Naive thymus-derived CD8-positive, alpha-beta T cell (primary cell): ENCODE data around the gene KAT2B. TPM values are rescaled to one million over a fixed set of nuclear protein-coding genes. Genes with fewer than 3 reads are reported as not detected.

Experiments used
- ATAC-seq, 2 donors: fragments of 150-1000 bp; cut with Tn5 transposase in 1 of 2; sonication (Bioruptor Pico), chemical (Tn5 transposase) in 1 of 2; 1 replicate in 1 of 2; 2 replicates in 1 of 2; pipeline ENCODE4 v1.10.0; 2021; ENCODE audit warnings: mild to moderate bottlenecking in 2 of 2, moderate library complexity in 2 of 2
- POLR2A ChIA-PET: fragments of 350-600 bp; sonication (Branson Sonifier 250); formaldehyde crosslinking; loops from one replicate; lab custom pipeline; 2021; ENCODE audit warnings: antibody characterized with exemption; lab: Charles Lee
- DNase-seq, 10 donors: peaks; one replicate each; pipeline versions ENCODE4 v3.0.0 to v3.0.0-alpha.2; 2020 to 2022
- H3K27ac Mint-ChIP-seq, 10 donors: one replicate each; pipeline ENCODE4 v1.8.0; 2020 to 2022; ENCODE audit warnings: mild to moderate bottlenecking in 10 of 10, mixed read lengths in 10 of 10, moderate library complexity in 4 of 10, inconsistent platforms in 1 of 10
- H3K27me3 Mint-ChIP-seq, 5 donors: one replicate each; pipeline ENCODE4 v1.8.0; 2021 to 2022; ENCODE audit warnings: mixed read lengths in 5 of 5
- H3K36me3 Mint-ChIP-seq, 3 donors: one replicate each; pipeline ENCODE4 v1.8.0; 2020 to 2022; ENCODE audit warnings: mixed read lengths in 3 of 3, mild to moderate bottlenecking in 2 of 3, inconsistent platforms in 1 of 3
- H3K4me1 Mint-ChIP-seq, 4 donors: one replicate each; pipeline ENCODE4 v1.8.0; 2021 to 2022; ENCODE audit warnings: mixed read lengths in 4 of 4
- H3K4me3 Mint-ChIP-seq, 10 donors: one replicate each; pipeline ENCODE4 v1.8.0; 2020 to 2022; ENCODE audit warnings: mild to moderate bottlenecking in 10 of 10, mixed read lengths in 10 of 10, moderate library complexity in 6 of 10, inconsistent platforms in 1 of 10
- H3K9me3 Mint-ChIP-seq, 9 donors: one replicate each; pipeline ENCODE4 v1.8.0; 2020 to 2022; ENCODE audit warnings: mixed read lengths in 9 of 9, mild to moderate bottlenecking in 3 of 9, inconsistent platforms in 1 of 9, moderate library complexity in 1 of 9
- polyA plus RNA-seq, 3 donors: library from polyadenylated mRNA; unstranded; fragments of 300-500 nt; fragmentation: Illumina TruSeq; gene quantifications; one replicate each; pipeline ENCODE4 v1.2.3, GENCODE V29; 2021
- total RNA-seq, 8 experiments: library from RNA in 2 of 8; stranded (reverse) in 2 of 8; gene quantifications; one replicate each; pipeline ENCODE4 v1.2.3 and lab custom pipeline; 2021 to 2026

The KAT2B gene
- total and polyA plus RNA-seq, 5 experiments from 2014 or later: 2.9 to 60.2 (median 5.9) TPM

DNA sequence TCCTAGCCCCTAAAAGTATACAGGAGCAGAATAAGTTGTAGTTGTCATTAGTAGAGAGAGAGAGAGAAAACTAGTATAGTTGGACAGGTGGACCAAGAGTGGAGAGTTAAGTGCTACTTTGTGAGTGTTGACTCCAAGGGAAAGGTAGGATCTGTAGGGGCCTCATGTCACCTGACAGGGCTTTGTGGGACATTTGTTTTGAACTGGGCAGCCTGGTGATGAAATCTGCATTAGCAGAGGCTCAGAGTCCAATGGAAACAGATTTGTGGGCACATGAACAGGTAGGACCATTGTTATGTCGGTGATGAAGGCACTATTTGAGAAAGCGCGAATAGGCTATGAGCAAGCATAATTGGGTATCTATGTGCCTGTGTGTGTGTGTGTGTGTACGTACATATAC is 102.3 kb downstream of the KAT2B start:
- Mint-ChIP-seq H3K27ac (peak overlapping the region in 1 of 10 donors; percentile 29), H3K27me3 (no peaks in the 10 kb centered on the region)
- POLR2A ChIA-PET: no interaction called here

DNA sequence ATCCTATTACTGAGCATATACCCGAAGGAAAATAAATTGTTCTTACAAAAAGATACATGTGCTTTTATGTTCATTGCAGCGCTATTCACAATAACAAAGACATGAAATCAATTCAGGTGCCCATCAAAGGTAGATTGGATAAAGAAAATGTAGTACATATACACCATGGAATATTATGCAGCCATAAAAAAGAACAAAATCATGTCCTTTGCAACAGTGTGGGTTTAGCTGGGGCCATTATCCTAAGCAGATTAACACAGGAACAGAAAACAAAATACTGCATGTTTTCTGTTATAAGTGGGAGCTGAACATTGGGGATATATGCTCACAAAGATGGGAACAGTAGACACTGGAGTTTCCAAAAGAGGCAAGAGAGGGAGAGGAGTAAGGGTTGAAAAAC is 103.3 kb downstream of the KAT2B start:
- H3K27me3 Mint-ChIP-seq: no peaks in the 10 kb centered on the region
- POLR2A ChIA-PET: no interaction called here
- no peak for ATAC-seq
- peaks cover 0 to 4% (median 0%) of the 10 kb centered on the region in 4 donors for H3K4me1 Mint-ChIP-seq
- peaks cover 15 to 83% (median 53%) of the 10 kb centered on the region in 3 donors for H3K36me3 Mint-ChIP-seq
- H3K9me3 Mint-ChIP-seq: peaks cover 0 to 7% (median 0%) of the 10 kb centered on the region in 9 donors
- no peak for DNase-seq
- H3K4me3 Mint-ChIP-seq: no peak overlapping the region
- H3K27ac Mint-ChIP-seq: peak overlapping the region in 1 of 10 donors; percentile 31

More for the DNA sequence above, 102.3 kb downstream of the KAT2B start:
- H3K36me3 Mint-ChIP-seq: peaks cover 15 to 78% (median 48%) of the 10 kb centered on the region in 3 donors
- H3K4me1 Mint-ChIP-seq: peaks cover 0 to 4% (median 0%) of the 10 kb centered on the region in 4 donors
- no peak overlapping the region for H3K4me3 Mint-ChIP-seq
- peaks cover 0 to 7% (median 0%) of the 10 kb centered on the region in 9 donors for H3K9me3 Mint-ChIP-seq
- no peak for ATAC-seq
- DNase-seq: no peak

DNA sequence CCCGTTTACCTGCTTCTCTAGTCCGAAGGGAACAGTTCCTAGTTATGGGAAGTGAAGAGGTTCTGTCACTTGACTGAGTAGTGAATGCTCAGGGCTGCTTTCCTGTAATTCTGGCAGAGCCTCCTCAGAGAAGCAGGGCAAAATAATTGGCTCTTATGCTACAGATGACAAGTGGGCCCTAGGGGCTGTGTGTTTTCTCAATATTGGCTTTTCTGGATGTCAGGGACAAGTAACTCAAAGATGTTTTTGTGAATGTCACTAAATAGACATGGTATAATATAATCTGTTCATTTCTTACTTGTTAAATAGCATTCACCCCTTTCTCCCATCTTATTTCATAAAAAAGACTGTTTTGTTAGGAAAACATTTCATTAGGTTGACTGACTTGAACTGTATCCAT is 105.6 kb downstream of the KAT2B start:
- no peak for ATAC-seq
- H3K4me1 Mint-ChIP-seq: peaks cover 0 to 3% (median 0%) of the 10 kb centered on the region in 4 donors
- H3K27me3 Mint-ChIP-seq: no peaks in the 10 kb centered on the region
- no peak for DNase-seq
- peaks cover 9 to 83% (median 53%) of the 10 kb centered on the region in 3 donors for H3K36me3 Mint-ChIP-seq
- POLR2A ChIA-PET: no interaction called here
- H3K9me3 Mint-ChIP-seq: peaks cover 0 to 7% (median 0%) of the 10 kb centered on the region in 9 donors
- no peak overlapping the region for H3K4me3 Mint-ChIP-seq
- peak overlapping the region in 1 of 10 donors; percentile 10 for H3K27ac Mint-ChIP-seq

DNA sequence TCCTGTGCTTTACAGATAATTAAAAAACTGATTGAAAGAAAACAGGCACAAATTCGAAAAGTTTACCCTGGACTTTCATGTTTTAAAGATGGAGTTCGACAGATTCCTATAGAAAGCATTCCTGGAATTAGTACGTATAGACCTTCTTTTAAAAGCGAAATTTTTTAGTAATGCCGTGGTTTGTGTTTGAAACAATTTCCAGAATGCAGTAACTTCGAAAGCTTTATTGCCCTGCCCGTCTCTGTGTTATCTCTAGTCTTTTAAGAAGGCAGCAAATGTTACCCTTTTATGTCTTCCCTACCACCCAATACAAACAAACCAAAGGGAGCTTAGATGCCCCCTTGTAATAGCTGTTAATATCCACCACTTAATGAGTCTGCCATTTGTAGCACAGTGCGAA is 106.1 kb downstream of the KAT2B start:
- Mint-ChIP-seq H3K9me3 (peaks cover 0 to 7% (median 0%) of the 10 kb centered on the region in 9 donors), H3K4me1 (no peaks in the 10 kb centered on the region), H3K36me3 (peaks cover 6 to 83% (median 49%) of the 10 kb centered on the region in 3 donors), H3K27ac (peak overlapping the region in 1 of 10 donors; percentile 10), H3K4me3 (no peak overlapping the region), H3K27me3 (no peaks in the 10 kb centered on the region)
- POLR2A ChIA-PET: no interaction called here
- no peak for ATAC-seq
- DNase-seq: no peak

DNA sequence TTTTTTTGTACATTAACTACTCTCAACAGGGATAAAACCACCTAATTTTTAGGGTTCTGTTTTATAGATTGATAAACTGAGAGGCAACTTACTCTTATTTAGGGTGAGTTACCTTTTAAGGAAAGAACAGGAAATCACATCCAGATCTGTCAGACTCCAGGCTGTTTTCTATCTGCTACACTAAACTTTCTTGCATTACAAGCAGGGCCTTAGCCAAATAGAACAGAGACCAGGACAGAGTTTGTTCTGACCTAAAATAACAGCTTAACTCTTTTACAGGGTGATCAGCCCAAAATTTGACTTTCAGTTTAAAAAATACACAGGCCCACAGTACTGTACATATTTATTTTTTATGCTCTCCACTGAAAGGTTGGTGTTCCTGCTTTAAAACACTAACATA is 107.1 kb downstream of the KAT2B start:
- peaks cover 3 to 80% (median 43%) of the 10 kb centered on the region in 3 donors for H3K36me3 Mint-ChIP-seq
- H3K27ac Mint-ChIP-seq: no peak overlapping the region
- POLR2A ChIA-PET: no interaction called here
- H3K4me3 Mint-ChIP-seq: no peak overlapping the region
- H3K9me3 Mint-ChIP-seq: peaks cover 0 to 6% (median 0%) of the 10 kb centered on the region in 9 donors
- ATAC-seq (no peak), DNase-seq (no peak)
- no peaks in the 10 kb centered on the region for H3K4me1 Mint-ChIP-seq
- H3K27me3 Mint-ChIP-seq: no peaks in the 10 kb centered on the region

DNA sequence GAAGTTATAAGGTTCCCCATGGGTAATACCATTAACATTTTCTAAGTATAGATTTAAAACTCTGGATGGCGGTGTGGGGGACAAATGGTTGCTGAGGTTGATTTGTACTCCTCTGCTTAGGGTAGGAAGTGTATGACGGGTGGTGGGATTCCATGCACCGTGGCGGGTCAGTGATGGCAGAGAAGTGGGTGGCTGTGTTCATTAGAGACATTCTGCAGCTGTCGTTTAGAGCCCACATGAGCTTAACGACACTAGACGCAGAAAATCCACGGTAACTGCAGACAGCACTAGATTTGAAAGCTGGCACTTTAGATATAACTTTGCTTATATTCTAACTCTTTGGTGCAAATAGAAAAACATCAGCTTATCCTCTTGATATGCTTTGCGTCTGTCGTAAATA is 108.2 kb downstream of the KAT2B start:
- no peak overlapping the region for H3K27ac Mint-ChIP-seq

DNA sequence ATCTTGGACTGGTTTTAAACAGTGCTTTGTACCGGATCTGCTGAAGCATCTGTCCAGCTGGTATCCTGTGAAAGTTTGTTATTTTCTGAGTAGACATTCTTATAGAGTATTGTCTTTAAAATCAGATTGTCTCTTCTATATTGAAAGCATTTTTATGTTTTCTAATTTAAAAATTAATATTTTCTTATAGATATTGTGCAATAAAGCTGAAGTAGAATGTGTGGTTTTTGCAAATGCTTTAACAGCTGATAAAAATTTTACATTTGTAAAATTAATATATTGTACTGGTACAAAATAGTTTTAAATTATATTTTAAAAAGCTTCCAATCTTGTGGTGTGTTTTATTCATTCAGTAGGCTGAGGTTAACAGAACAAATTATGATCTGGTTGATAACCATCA is 113.8 kb downstream of the KAT2B start:
- no peaks in the 10 kb centered on the region for H3K4me1 Mint-ChIP-seq
- ATAC-seq (no peak), DNase-seq (no peak)
- H3K9me3 Mint-ChIP-seq: no peaks in the 10 kb centered on the region
- peaks cover 0 to 47% (median 27%) of the 10 kb centered on the region in 3 donors for H3K36me3 Mint-ChIP-seq
- POLR2A ChIA-PET: no interaction called here
- no peak overlapping the region for H3K4me3 Mint-ChIP-seq
- peak overlapping the region in 1 of 10 donors; percentile 50 for H3K27ac Mint-ChIP-seq
- H3K27me3 Mint-ChIP-seq: no peaks in the 10 kb centered on the region

More for the DNA sequence above, 108.2 kb downstream of the KAT2B start:
- no peaks in the 10 kb centered on the region for H3K9me3 Mint-ChIP-seq
- peaks cover 0 to 76% (median 38%) of the 10 kb centered on the region in 3 donors for H3K36me3 Mint-ChIP-seq
- no peak overlapping the region for H3K4me3 Mint-ChIP-seq
- no peak for DNase-seq
- POLR2A ChIA-PET: no interaction called here
- ATAC-seq: no peak
- no peaks in the 10 kb centered on the region for H3K27me3 Mint-ChIP-seq
- H3K4me1 Mint-ChIP-seq: no peaks in the 10 kb centered on the region

DNA sequence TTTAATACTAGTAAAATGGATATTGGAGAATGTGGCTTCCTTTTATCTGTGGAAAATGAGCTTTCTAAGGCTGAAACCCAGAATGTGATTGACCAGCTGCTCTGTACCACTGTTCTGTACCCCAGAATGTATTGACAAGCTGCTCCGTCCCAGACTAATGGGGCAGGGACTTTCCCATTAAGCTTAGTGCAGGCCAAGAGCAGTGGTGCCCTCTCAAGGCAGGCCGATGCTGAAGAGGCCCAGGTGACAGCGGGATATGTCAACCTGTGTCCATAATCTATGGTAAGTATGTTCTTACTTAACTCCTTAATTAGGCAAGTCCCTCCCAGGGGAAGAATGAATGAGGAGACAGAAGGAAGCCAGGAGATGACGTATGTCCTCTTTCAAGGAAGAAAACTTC is 114.7 kb downstream of the KAT2B start:
- H3K9me3 Mint-ChIP-seq: no peaks in the 10 kb centered on the region
- POLR2A ChIA-PET: no interaction called here
- peaks cover 3 to 6% (median 5%) of the 10 kb centered on the region in 4 donors for H3K4me1 Mint-ChIP-seq
- no peak overlapping the region for H3K4me3 Mint-ChIP-seq
- peaks cover 0 to 40% (median 20%) of the 10 kb centered on the region in 3 donors for H3K36me3 Mint-ChIP-seq
- ATAC-seq: no peak
- H3K27me3 Mint-ChIP-seq: no peaks in the 10 kb centered on the region
- no peak for DNase-seq
- no peak overlapping the region for H3K27ac Mint-ChIP-seq

DNA sequence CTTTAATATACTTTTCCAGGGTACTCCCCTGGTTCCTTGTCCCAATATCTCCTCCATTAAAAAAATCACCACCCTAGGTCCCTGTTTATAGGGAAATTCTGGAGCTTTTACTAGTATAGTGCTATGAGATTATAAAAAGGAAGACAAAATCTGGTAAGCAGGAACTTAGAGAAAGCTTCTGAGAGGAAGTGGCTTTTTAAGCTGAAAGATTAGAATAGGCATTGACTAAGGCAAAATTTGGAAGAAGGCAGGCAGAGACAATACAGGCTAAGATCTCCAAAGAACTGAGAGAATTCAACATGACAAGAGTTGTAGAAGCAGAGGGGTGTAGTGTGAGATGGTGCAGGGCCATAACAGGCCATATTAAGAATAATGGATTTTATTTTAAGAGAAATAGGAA is 120.0 kb downstream of the KAT2B start:
- ATAC-seq (peak in 1 of 2 donors; percentile 44), DNase-seq (peak in 2 of 10 donors; percentile 3 to 9)
- POLR2A ChIA-PET: interaction anchor here (0.7 to 1.2 kb wide), 2 partner anchors 26 to 120 kb away, joined by 3 to 7 read pairs; partner anchors contain the start of genes KAT2B and SGO1
- Mint-ChIP-seq H3K4me1 (peaks cover 5 to 35% (median 24%) of the 10 kb centered on the region in 4 donors), H3K4me3 (peak overlapping the region in 6 of 10 donors; percentile 1 to 8 (median 4)), H3K36me3 (peaks cover 0 to under 1% (median 0%) of the 10 kb centered on the region in 3 donors), H3K27me3 (no peaks in the 10 kb centered on the region), H3K27ac (peak overlapping the region; percentile 1 to 80 (median 52)), H3K9me3 (no peaks in the 10 kb centered on the region)

DNA sequence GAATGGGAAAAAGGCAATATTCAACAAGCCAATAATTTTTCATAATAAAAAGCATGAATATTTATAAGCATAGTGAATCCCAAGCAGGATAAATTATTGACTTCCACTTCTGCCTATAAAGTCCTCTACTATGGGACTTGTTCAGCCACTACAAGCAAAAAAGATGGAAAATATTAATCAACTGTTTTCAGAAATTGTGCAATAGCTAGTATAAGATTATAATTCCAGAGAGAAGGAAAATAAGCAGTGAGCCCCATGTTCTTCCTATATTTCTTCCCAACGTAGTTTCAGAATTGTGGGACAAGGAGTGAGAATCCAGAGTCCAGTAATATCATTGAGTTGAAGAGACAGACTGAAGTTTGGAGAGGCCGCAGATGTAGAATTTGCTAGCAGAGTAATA is 121.5 kb downstream of the KAT2B start:
- no peak for ATAC-seq
- H3K4me3 Mint-ChIP-seq: no peak overlapping the region
- peak overlapping the region in 1 of 10 donors; percentile 80 for H3K27ac Mint-ChIP-seq
- no peaks in the 10 kb centered on the region for H3K36me3 Mint-ChIP-seq
- POLR2A ChIA-PET: no interaction called here
- H3K4me1 Mint-ChIP-seq: peaks cover 5 to 36% (median 24%) of the 10 kb centered on the region in 4 donors
- no peaks in the 10 kb centered on the region for H3K27me3 Mint-ChIP-seq
- no peaks in the 10 kb centered on the region for H3K9me3 Mint-ChIP-seq
- DNase-seq: no peak

DNA sequence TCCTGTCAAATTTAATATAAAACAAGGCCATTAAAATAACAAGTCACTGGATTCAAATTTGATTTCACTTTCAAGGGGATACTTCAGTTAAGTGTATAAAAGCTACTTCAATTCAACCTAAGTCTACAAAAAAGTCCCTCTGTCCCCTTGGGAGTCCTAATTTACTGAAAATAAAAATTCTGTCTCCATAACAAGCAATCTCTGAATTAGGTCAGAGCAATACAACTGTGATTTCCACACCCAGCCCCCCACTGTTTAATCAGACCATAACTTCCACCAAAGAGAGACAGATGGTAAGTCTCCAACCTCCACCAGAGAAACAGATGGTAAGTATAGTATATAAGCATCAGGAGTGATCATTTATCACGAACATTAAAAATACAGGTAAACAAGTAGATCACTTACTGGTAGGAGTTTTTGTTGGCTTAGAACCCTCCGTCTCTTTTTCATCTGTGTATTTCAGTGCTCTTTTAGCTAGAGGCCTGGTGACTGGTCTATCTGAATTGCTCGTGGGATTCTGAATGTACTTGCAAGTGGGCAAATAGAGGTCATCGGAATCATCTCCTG is 133.7 kb downstream of the KAT2B start:
- POLR2A ChIA-PET: no interaction called here
- no peak overlapping the region for H3K27ac Mint-ChIP-seq

DNA sequence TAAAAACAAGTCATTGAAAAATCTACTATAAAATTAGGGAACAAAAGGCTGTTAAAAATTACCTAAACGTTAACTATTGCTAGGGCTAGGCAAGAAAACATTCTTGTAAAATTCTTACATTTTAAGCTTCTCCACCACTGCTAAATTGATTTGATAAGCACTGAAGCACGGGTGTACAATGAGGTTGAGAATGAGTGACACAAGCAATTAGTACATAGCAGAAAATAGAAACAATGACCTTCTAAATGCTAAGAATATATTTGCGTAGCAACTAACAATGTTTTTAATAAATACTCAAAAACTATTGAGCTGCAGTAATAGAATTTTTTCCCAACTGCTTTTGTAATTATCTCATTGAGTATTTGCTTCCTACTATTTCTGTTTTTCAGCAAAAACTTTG is 141.0 kb downstream of the KAT2B start:
- H3K4me3 Mint-ChIP-seq: no peak overlapping the region
- H3K9me3 Mint-ChIP-seq: no peaks in the 10 kb centered on the region
- H3K36me3 Mint-ChIP-seq: peaks cover 0 to 1% (median 0%) of the 10 kb centered on the region in 3 donors
- H3K4me1 Mint-ChIP-seq: no peaks in the 10 kb centered on the region
- ATAC-seq: no peak
- H3K27me3 Mint-ChIP-seq: no peaks in the 10 kb centered on the region
- POLR2A ChIA-PET: no interaction called here
- no peak for DNase-seq
- H3K27ac Mint-ChIP-seq: no peak overlapping the region

More for the DNA sequence above, 133.7 kb downstream of the KAT2B start:
- Mint-ChIP-seq H3K27me3 (no peaks in the 10 kb centered on the region), H3K36me3 (peaks cover 3 to 14% (median 11%) of the 10 kb centered on the region in 3 donors), H3K9me3 (no peaks in the 10 kb centered on the region), H3K4me1 (no peaks in the 10 kb centered on the region), H3K4me3 (no peak overlapping the region)
- no peak for DNase-seq
- ATAC-seq: no peak

DNA sequence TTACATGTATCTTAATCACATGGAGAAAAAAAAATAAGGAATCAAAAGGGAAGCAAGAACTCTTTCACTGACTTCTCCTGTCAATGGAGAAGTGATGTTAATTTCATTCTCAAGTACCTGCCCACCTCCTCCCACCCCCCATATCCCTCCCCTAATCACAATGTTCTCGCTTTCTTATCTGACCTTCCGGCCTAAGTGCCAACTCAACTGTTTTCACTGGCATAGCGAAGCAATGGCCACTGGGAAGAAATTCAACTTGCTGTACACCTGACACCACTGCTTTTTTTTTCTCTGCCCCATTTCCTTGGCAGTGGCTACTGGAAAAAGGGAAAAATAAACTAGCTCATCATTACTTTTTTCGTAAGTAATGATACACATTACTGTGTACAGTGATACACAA is 142.0 kb downstream of the KAT2B start:
- no peak overlapping the region for H3K4me3 Mint-ChIP-seq
- no peaks in the 10 kb centered on the region for H3K27me3 Mint-ChIP-seq
- H3K9me3 Mint-ChIP-seq: no peaks in the 10 kb centered on the region
- POLR2A ChIA-PET: no interaction called here
- no peaks in the 10 kb centered on the region for H3K36me3 Mint-ChIP-seq
- H3K27ac Mint-ChIP-seq: no peak overlapping the region
- DNase-seq (no peak), ATAC-seq (no peak)
- H3K4me1 Mint-ChIP-seq: no peaks in the 10 kb centered on the region
